HUES64 (cell line): ENCODE results near the gene AAMDC. TPM values are rescaled to one million over a fixed set of nuclear protein-coding genes. Genes with fewer than 3 reads are reported as not detected.

Experiments used
- H3K27ac ChIP-seq: 2 replicates; pipeline ENCODE4 v1.7.0; 2013; ENCODE audit warnings: low read depth, low read length, inconsistent platforms
- H3K27me3 ChIP-seq: 2 replicates; pipeline ENCODE4 v1.6.1; 2013; ENCODE audit warnings: mild to moderate bottlenecking, low read length; ENCODE audit not compliant: insufficient read depth
- H3K36me3 ChIP-seq: 2 replicates; pipeline ENCODE4 v1.6.1; 2013; ENCODE audit warnings: mild to moderate bottlenecking, low read length; ENCODE audit not compliant: insufficient read depth
- H3K4me1 ChIP-seq: 2 replicates; pipeline ENCODE4 v1.6.1; 2013; ENCODE audit warnings: mild to moderate bottlenecking, low read length, moderate library complexity; ENCODE audit not compliant: insufficient read depth
- H3K4me3 ChIP-seq: 2 replicates; pipeline ENCODE4 v1.5.1; 2013; ENCODE audit warnings: mild to moderate bottlenecking, low read length, moderate library complexity
- H3K9ac ChIP-seq: 2 replicates; pipeline ENCODE4 v1.6.1; 2013; ENCODE audit warnings: mild to moderate bottlenecking, low read depth, low read length
- H3K9me3 ChIP-seq: 2 replicates; pipeline ENCODE4 v1.6.1; 2013; ENCODE audit warnings: low read depth, low read length; ENCODE audit not compliant: insufficient read depth
- WGBS: fragments of 150-250, 120-280 bp; methylation state at CpG from one replicate; pipeline ENCODE4 v1.1.7; 2013; ENCODE audit warnings: missing lambda C conversion rate; 5-methylcytosine and 5-hydroxymethylcytosine counted together
- polyA plus RNA-seq, 2 experiments: library from polyadenylated mRNA; stranded (reverse); fragments of 50-300 nt; gene quantifications; one replicate each; pipeline ENCODE4 v1.2.3, GENCODE V29; 2013

The AAMDC gene
- 14.5 TPM for polyA plus RNA-seq (2013, experiment 1 of 2)
- polyA plus RNA-seq (2013, experiment 2 of 2) = 15.2 TPM

- Histone ChIP-seq H3K4me1 (no peaks in the 10 kb centered on the region), H3K27ac (peak within 1 kb of the TSS; percentile 97), H3K4me3 (peak within 1 kb of the TSS; percentile 75), H3K27me3 (no peaks in the 10 kb centered on the region), H3K36me3 (no peaks in the 10 kb centered on the region), H3K9me3 (no peaks in the 10 kb centered on the region), H3K9ac (peak within 1 kb of the TSS; percentile 94)
- under 1% methylated on average over 64 of the region's 64 CpGs for WGBS
These were observed at the start of gene AAMDC, which contains the start of gene RSF1 for GRCh38 chr11:77820565-77821348. TSS of gene AAMDC (plus strand) at chr11:77821144. CDS start at chr11:77842497, 21,353 bp downstream. TSS of gene RSF1 (minus strand) at chr11:77820722. CDS start at chr11:77820714, 8 bp downstream.

- Histone ChIP-seq H3K9ac (no peak overlapping the region), H3K36me3 (no peaks in the 10 kb centered on the region), H3K27ac (no peak overlapping the region), H3K27me3 (no peaks in the 10 kb centered on the region), H3K4me1 (peaks cover 5% of the 10 kb centered on the region; the same call in 1 of the 2 replicates), H3K9me3 (no peaks in the 10 kb centered on the region), H3K4me3 (no peak overlapping the region)
- 96% methylated on average over 2 of the region's 2 CpGs for WGBS
These were observed 45.0 kb upstream of the AAMDC start for GRCh38 chr11:77775936-77776335.

DNA sequence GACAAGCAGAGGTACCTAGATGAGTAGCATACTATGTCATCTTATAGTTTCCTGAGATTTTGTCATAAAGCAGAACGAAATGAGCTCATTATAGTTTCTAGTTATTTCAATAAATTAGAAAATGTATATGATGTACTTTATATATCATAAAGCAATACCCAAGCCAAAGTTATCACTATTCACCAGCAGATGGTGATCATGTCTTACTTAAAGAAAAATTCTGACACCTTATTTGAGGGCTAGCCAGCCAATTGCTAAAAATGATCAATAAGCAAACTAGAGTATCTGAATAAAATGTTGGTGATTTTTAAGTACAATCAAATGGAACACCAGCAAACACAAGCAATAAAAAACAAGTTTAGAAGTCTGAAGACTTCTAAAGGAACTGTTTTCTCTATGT lies 44.5 kb upstream of the AAMDC start:
- H3K9ac ChIP-seq = no peak overlapping the region
- no peaks in the 10 kb centered on the region for H3K27me3 ChIP-seq
- H3K4me1 ChIP-seq = peaks cover 2% of the 10 kb centered on the region; the same call in 1 of the 2 replicates
- no peak overlapping the region for H3K4me3 ChIP-seq
- no CpG with 5 or more reads among the region's 1 CpG for WGBS
- H3K9me3 ChIP-seq = no peaks in the 10 kb centered on the region
- H3K36me3 ChIP-seq = no peaks in the 10 kb centered on the region
- H3K27ac ChIP-seq = no peak overlapping the region

GRCh38 chr11:77778118-77778517 lies 42.8 kb upstream of the AAMDC start:
- Histone ChIP-seq H3K9ac (no peak overlapping the region), H3K4me3 (no peak overlapping the region), H3K27me3 (no peaks in the 10 kb centered on the region), H3K4me1 (no peaks in the 10 kb centered on the region), H3K36me3 (0 out of 2 replicates have a peak, but pooled peaks cover 4% of the 10 kb centered on the region), H3K9me3 (no peaks in the 10 kb centered on the region), H3K27ac (no peak overlapping the region)
- WGBS = no CpG with 5 or more reads among the region's 1 CpG

DNA sequence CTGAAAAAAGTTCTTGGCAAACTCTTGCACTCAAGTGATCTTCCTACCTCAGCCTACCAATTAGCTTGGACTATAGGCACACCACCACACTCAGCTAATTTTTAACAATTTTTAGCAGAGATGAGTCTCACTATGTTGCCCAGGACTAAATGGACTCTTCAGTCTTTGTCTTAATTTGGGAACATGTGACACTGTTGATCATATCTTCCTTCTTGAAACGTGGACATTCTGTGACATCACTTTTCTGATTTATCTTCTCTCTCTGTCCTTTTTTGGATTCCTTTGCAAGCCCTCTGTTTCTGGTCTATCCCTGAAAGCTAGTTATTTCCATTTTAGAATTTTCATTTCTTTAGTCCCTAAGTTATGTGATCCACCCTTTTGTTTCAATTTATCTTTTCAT lies 42.4 kb upstream of the AAMDC start:
- WGBS = 100% methylated on average over 1 of the region's 1 CpG

GRCh38 chr11:77779935-77780334 lies 41.0 kb upstream of the AAMDC start:
- H3K27me3 ChIP-seq = no peaks in the 10 kb centered on the region
- H3K27ac ChIP-seq = no peak overlapping the region
- no peaks in the 10 kb centered on the region for H3K9me3 ChIP-seq
- no peak overlapping the region for H3K9ac ChIP-seq
- H3K4me3 ChIP-seq = no peak overlapping the region
- H3K36me3 ChIP-seq = 0 out of 2 replicates have a peak, but pooled peaks cover 4% of the 10 kb centered on the region
- no peaks in the 10 kb centered on the region for H3K4me1 ChIP-seq

More for the DNA sequence above, 42.4 kb upstream of the AAMDC start:
- Histone ChIP-seq H3K9ac (no peak overlapping the region), H3K27me3 (no peaks in the 10 kb centered on the region), H3K9me3 (no peaks in the 10 kb centered on the region), H3K4me3 (no peak overlapping the region), H3K4me1 (no peaks in the 10 kb centered on the region), H3K36me3 (0 out of 2 replicates have a peak, but pooled peaks cover 4% of the 10 kb centered on the region), H3K27ac (no peak overlapping the region)

- WGBS = 90% methylated on average over 1 of the region's 1 CpG
These were observed 37.9 kb upstream of the AAMDC start for GRCh38 chr11:77783025-77783424.

GRCh38 chr11:77784572-77784971 lies 36.4 kb upstream of the AAMDC start:
- Histone ChIP-seq H3K36me3 (0 out of 2 replicates have a peak, but pooled peaks cover 4% of the 10 kb centered on the region), H3K9me3 (no peaks in the 10 kb centered on the region), H3K4me3 (no peak overlapping the region), H3K27me3 (no peaks in the 10 kb centered on the region), H3K9ac (no peak overlapping the region), H3K4me1 (peaks cover 22% of the 10 kb centered on the region), H3K27ac (no peak overlapping the region)
- 90% methylated on average over 3 of the region's 3 CpGs for WGBS

More at GRCh38 chr11:77783025-77783424, 37.9 kb upstream of the AAMDC start:
- H3K4me1 ChIP-seq = peaks cover 8% of the 10 kb centered on the region
- H3K4me3 ChIP-seq = no peak overlapping the region
- H3K36me3 ChIP-seq = 0 out of 2 replicates have a peak, but pooled peaks cover 4% of the 10 kb centered on the region
- H3K27me3 ChIP-seq = no peaks in the 10 kb centered on the region
- no peak overlapping the region for H3K9ac ChIP-seq
- H3K27ac ChIP-seq = no peak overlapping the region
- no peaks in the 10 kb centered on the region for H3K9me3 ChIP-seq

DNA sequence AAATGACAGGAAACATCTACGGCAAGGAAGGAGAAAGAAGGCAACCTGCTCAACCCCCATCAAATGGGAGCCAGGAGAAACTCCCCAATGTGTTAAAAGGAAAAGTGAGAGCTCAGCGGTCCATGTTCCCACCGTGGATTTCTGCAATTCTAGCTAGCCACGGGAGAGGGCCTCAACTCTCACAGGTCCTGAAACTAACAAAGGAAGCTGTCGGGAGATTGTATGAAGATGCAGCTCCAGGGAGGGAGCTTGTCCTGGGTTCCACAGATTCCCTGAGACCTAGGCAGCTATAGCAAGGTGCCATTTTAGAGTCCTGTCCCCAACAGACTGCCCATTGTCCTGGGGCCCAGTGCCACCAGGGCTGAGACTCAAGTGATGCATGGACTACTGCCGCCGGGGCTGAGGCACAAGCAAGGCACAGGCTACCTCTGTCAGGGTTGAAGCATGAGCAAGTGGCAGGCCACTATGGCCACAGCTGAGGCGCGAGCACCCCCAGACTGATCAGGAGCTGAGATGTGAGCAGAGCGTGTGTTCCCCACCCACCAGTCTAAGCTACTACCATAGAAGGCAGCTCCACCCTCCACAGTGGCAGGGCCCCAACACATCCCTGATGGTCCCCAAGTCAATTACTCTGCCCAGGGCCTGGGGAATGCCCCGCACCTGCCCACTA lies 31.7 kb upstream of the AAMDC start:
- peaks cover 22% of the 10 kb centered on the region for H3K4me1 ChIP-seq
- H3K36me3 ChIP-seq = peaks cover 14% of the 10 kb centered on the region
- 0 out of 2 replicates have a peak overlapping the region, but pooled peaks have one; percentile 2 for H3K27ac ChIP-seq
- no peak overlapping the region for H3K9ac ChIP-seq
- H3K4me3 ChIP-seq = no peak overlapping the region
- 79% methylated on average over 11 of the region's 11 CpGs for WGBS
- no peaks in the 10 kb centered on the region for H3K27me3 ChIP-seq
- H3K9me3 ChIP-seq = peaks cover 13% of the 10 kb centered on the region; the same call in 1 of the 2 replicates

- Histone ChIP-seq H3K9me3 (peaks cover 13% of the 10 kb centered on the region; the same call in 1 of the 2 replicates), H3K4me3 (no peak overlapping the region), H3K36me3 (peaks cover 14% of the 10 kb centered on the region), H3K9ac (no peak overlapping the region), H3K4me1 (peaks cover 22% of the 10 kb centered on the region), H3K27me3 (no peaks in the 10 kb centered on the region), H3K27ac (no peak overlapping the region)
- 91% methylated on average over 5 of the region's 5 CpGs for WGBS
These were observed 31.0 kb upstream of the AAMDC start for GRCh38 chr11:77789731-77790476.
